G401 (cell line): Measurements from ENCODE around the gene OSR1. TPM values are rescaled to one million over a fixed set of nuclear protein-coding genes. Genes with fewer than 3 reads are reported as not detected.

Source experiments
- DNase-seq: peaks from one replicate; pipeline ENCODE4 v3.0.0-alpha.2; 2015; ENCODE audit warnings: low spot score
- in situ Hi-C: cut with HindIII; loops from 2 replicates; pipeline ENCODE4 v1.10.0; 2016; ENCODE audit warnings: low sequenced_read_pairs, mixed read lengths
- total RNA-seq: library from RNA; depleted of rRNA; stranded (reverse); fragments of >200 nt; shearing (Covaris generic); gene quantifications from 2 replicates; pipeline ENCODE4 v1.2.3, GENCODE V29; 2014

OSR1 gene
- total RNA-seq, 1 experiment from 2014 or later, result 0.07 TPM

DNA sequence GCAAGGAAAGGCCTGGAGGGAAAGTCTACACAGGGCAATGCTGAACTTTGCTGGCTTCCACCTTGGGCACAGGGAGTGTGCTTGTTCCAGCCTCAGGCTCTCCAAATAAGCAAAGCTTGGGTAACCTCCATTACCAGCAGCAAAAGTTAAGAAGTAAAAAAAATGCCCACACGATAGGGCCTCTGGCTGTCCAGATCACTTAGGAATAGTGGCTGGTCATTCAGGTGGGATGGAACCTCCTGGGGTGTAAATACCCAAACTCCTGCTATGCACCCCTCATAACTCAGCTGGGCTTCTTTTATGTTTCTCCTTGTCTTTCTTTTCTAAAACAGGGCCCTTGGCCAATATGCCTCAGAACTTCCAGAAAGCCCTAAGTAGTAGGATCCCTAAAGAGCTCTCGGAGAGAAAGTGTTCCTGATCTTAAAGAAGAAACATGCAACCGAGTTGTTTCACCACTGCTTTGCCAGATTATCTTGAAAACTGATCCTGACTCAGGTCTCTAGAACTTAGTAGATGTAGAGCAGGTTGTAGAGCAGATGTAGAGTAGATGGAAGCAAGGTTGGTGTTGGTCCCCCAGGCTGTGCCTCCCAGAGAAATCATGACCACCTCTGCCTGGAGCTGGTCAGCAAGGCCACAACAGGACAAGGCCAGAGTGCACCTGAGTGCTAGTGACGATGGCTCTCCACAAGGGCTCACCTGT is 2.0 kb upstream of the OSR1 start:
- DNase-seq, result no peak
- in situ Hi-C loops, result no loop called here

DNA sequence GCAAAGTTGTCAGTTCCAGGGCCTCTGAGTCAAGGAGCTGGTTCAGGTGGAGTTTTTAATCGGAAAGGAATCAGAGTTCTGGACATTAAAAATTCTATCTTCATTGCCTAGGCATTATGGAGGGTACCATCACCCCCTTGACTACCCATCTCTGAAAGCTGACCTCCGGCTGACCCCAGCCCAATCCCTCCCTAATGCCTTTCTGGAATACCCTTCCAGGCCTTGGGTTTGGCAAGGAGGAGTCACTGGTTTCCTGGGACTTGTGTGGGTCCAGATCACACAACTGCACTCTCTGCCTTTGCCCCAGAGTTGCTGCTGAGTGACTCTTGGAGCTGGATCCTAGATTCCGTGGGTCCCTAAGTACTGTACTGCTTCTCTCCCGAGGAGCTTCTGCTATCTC is 1.0 kb upstream of the OSR1 start:
- no peak for DNase-seq
- in situ Hi-C loops, result no loop called here

- in situ Hi-C loops, result no loop called here
Observed at GRCh38 chr2:19359021-19359357, 566 bp upstream of the OSR1 start.

DNA sequence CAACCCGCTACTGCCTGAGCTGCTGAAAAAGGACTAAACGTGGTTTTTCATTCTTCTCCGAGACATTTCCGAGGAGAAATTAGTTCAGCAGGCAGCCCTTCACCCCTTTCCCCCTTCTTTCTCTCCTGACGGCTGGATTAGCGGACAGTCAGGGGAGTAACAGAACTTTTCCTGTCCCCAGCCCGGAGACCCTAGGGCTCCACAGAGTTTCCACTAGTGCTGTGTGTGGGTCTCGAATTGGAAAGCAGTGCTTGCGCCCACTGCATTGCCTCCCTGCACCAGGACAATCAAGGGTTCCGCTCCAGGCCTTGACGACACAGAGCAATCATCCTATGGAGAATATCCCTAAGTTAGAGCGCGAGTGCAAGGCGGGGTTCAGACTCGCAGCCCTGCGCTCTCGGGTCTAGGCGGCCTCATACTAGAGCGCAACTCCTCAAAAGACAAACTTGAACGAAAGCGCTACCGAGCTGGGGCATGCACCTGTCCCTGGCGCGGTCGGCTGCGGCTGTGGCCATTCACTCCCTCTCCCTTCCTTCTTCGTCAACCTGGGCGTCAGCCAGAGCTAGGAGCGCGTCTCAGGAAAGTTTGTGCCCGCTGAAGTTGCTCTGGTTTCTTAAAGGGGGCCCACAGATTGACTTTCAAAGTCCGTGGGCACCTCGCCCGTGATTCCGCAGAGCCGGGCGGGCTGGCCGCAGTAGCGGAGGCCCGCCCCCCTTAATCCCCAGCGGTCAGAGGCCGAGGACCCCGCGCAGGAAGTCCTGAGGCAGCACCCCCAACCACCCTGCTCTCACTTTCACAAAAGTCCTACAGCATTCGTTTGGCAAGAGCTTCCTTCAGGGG is 801 bp downstream of the OSR1 start:
- DNase-seq, result no peak

More at GRCh38 chr2:19359021-19359357, 566 bp upstream of the OSR1 start:
- no peak for DNase-seq

DNA sequence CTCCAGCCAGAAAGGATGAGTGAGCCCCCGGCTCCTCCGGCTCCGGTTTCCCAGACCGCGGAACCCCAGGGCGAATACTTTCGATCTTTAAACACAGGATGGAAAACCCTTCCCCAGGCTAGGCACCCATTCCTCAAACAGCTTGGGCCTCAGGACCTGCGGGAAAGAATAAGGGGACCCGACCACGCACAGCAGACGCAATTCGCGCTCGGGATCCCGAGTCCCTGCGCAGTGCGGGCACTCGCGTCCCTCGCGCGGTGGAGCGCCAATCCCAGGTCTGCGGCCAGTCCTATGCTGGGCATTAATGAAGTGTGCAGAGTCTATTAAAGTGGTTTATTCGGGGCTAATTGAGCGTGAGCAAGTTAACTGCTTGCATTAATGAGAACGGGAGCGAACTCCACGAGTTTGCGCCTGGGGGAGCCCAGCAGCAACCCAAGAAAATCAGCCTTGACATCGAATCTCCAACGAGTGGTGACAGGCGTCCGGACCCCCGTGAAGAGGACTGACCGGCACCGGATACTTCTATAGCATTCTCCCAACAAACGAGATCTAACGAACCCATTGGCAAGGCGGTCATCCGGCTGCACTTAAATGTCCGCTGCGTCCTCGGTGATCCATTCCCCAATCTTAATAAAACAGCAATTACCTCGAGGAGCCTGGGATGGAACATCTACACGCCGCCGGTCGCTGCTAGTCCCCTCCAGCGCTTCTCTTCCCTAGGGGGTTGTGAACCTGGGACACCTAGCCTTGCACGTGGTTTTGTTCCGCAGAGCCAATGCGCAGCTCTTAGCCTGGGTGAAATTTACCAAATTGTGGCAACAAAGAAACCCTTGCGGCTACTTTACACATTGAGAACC is 1.6 kb downstream of the OSR1 start:
- DNase-seq, result no peak
- in situ Hi-C loops, result no loop called here

More for the DNA sequence above, 801 bp downstream of the OSR1 start:
- in situ Hi-C loops, result no loop called here

GRCh38 chr2:19355931-19356544 is 2.4 kb downstream of the OSR1 start:
- in situ Hi-C loops, result no loop called here
- no peak for DNase-seq

GRCh38 chr2:19355416-19355821 is 3.0 kb downstream of the OSR1 start:
- in situ Hi-C loops, result no loop called here
- no peak for DNase-seq

DNA sequence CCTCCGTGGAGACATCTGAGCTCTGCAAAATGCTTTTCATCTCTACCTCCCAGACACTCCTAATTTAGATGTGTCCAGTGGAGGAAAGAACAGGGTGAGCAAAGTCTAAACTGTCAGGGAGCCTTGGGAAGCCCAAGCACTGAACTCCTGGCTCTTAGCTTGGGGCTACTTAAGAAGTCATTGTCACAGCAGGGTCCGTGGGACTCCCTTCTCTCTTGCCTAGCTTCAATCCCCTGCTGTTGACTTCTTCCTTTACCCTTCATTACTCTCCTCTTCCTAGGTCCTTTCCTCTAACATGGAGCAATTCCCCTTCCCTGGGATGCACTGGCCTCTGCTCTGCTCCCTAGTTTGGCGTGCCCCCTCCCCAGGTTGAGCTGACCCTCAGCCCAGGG is 3.4 kb downstream of the OSR1 start:
- DNase-seq, result no peak
- in situ Hi-C loops, result no loop called here

DNA sequence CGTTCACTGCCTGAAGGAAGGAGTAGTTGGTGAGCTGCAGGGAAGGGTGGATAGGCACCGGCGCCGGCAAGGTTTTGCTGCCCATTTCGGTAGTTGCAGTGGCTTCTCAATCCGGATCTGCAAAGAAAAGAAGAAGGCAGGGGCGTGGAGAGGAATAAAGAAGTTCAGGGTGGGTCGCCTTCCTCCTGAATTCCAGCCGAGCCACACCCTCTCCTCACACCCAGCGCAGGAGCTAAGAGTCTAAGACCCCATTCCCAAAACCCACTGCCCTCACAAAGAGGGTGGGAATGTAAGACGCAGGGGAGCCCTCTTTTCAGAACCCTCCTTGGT is 4.7 kb downstream of the OSR1 start:
- in situ Hi-C loops, result no loop called here
- no peak for DNase-seq

DNA sequence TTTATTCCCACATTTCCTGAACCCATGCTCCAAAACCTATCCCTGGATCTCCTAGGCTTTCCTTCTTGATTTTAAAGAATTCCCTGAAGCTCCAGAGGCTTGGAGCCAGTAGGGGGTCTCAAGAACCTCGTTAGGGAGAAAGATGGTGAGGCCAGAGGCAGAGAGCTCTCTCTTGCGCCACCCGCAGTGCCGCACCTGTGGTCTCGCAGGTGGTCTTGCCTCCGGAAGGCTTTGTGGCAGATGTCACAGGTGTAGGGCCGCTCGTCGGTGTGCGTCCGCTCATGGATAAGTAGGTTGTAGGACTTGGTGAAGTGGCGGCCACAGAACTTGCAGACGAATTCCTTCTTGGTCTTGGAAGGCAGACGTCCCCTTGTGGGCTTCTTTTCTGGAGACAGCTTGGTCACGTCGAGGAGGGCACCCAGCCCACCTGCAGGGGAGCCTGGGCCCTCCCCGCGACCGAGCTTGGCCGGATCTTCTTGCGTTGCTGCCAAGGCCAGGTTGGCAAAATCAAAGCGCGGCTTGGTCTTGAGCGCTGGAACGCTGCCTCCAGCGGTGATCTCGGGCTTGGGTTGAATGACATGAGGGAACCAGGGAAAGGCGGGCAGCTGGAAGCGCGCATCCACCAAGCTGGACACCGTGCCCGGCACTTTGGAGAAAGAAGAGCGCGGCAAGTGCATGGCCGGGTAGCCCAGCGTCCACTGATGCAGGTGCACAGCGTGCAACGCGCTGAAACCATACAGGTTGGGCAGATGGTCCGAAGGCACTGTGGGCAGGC is 5.3 kb downstream of the OSR1 start:
- no peak for DNase-seq
- in situ Hi-C loops, result no loop called here

DNA sequence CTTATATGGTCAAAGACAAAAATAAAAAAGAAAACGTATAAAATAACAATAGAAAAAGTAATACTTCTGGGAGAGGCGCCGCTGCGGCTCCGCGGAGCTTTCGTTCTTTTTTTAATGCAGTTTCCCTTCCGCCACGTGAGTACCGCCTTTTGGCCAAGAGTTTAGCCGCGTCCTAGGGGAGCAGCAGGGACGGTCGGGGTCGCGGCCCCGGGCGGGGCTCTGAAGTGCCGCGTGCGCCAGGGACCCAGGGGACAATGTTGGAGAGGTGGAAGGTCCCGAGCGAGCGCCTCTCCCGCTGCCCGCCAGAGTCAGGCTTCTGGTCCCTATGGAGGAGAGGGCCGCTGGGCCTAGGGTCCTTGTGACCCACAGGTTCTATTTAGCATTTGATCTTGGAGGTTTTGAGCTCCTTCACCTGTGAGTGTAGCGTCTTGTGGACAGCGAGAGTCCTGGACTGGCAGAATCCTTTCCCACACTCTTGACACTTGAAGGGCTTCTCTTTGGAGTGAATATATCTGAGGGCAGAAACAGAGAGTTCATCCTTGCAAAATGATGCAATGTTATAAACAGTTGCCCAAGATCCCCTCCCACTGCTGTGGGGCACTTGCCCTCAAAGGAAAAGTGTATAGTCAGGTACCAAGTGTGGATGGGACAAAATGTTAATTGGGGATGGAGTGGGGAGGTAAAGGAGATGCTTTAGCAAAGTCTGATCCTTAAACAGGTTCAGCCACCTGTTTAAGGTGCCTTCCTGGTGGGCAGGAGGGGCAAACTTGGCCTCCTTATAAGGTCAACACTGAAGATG is 6.3 kb downstream of the OSR1 start:
- in situ Hi-C loops, result no loop called here
- no peak for DNase-seq

DNA sequence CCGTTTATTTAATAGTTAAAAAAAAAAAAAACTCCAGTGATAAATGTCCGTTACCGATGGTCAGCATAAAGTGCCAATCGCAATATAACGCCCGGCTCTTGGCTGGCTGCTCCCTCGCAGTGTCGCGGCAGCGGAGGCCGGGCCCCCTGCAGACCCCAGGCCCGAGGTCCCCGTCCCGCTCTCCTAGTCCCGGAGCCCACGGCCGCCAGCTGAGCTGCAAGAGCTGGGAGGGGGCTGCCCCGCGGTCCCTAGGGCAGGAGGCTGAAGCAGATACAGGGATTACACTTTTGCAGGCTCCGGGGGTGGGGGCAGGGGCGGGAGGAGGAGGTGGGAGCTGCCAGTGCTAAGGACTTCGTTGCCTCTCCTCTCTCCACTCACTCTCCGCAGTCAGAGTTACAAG is 6.9 kb downstream of the OSR1 start:
- DNase-seq, result no peak
- in situ Hi-C loops, result no loop called here

DNA sequence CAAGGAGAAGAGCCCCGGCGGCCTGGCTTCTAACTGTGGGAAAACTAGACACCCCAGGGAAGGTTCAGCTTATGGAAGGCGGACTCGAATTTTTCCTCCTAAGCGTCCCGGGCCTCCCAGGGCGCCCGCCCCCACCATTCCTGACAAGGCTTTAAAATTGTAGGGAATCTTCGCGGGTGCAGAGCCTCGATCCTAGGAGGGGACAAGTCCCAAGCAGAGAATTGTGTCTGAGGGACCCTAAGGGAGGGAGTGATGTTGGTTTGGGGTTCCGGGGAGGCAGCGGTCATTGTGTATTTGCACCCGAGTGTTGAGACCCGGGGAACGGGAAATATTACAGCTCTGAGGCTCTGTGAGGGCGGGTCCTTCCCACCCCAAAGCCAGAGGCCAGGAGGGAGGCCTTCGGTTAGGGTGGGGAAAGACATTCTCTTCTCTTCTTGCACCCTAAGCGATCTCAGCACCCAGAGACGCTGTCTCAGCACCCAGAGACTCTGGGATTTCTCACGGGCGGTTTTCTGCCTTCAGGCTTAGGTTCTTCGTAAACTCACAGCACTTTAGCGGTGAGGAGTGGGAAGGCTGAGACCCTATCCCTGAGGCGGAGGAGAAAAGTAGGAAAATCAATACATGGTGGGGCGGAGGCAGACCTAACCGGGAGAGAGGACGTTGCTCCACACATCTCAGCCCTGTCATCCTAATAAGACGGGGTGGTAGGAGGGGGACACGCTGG is 7.6 kb downstream of the OSR1 start:
- no peak for DNase-seq
- in situ Hi-C loops, result no loop called here

DNA sequence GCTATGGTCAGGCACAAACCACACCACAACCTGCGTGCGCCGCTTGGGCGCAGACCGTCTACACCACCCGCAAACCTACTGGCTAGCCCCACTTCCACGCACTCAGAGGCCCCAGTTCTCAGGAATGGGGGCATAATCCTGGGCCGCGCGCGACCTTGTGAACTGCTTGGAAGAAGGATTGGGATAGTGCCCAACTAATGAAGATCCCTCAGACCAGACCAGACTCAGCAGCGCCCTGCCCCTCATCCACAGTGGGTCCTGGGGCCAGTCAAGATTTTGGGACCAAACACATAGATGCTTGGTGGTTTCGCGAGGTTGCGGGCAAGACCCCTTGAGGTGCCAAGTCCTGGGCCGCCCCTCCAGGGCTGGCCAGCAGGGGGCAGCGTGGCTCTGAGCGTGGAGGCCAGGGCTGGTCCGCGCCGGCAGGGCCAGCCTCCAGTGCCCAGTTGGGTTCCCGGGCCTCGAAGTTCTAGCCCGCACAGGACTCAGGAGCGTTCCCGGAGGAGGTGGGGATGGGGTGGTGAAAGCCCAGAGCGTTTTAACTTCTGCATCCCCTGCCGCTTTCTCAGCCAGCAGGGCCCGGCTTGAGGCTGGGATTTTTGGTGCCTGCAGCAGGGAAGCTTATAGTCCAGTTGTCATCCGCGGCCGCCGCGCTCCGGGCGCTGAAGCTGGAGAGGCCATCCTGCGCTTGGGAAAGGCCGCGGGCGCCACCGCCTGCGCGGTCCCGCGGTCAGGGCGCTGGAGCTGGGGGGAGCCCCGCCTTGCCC is 8.3 kb downstream of the OSR1 start:
- in situ Hi-C loops, result no loop called here
- peak; percentile 18 for DNase-seq

GRCh38 chr2:19348692-19349091 is 9.7 kb downstream of the OSR1 start:
- DNase-seq, result no peak
- in situ Hi-C loops, result no loop called here

- peak; percentile 93 for DNase-seq
- in situ Hi-C loops, result no loop called here
Observed at GRCh38 chr2:19347619-19348562, 10.5 kb downstream of the OSR1 start.
